Astrocyte (in vitro differentiated cells and primary cell): ENCODE results near the gene PPRC1.

ENCODE experiments used
- CTCF ChIP-seq: IDR thresholded peaks from 2 replicates; pipeline ENCODE4 v1.5.1; 2011; ENCODE audit warnings: low read depth, mild to moderate bottlenecking, inconsistent platforms, low read length, moderate library complexity; ENCODE audit not compliant: insufficient read depth
- EZH2 ChIP-seq: IDR thresholded peaks from 2 replicates; pipeline ENCODE4 v1.6.1; 2012; ENCODE audit warnings: mild to moderate bottlenecking, low read length, inconsistent platforms; ENCODE audit not compliant: insufficient read depth

DNA sequence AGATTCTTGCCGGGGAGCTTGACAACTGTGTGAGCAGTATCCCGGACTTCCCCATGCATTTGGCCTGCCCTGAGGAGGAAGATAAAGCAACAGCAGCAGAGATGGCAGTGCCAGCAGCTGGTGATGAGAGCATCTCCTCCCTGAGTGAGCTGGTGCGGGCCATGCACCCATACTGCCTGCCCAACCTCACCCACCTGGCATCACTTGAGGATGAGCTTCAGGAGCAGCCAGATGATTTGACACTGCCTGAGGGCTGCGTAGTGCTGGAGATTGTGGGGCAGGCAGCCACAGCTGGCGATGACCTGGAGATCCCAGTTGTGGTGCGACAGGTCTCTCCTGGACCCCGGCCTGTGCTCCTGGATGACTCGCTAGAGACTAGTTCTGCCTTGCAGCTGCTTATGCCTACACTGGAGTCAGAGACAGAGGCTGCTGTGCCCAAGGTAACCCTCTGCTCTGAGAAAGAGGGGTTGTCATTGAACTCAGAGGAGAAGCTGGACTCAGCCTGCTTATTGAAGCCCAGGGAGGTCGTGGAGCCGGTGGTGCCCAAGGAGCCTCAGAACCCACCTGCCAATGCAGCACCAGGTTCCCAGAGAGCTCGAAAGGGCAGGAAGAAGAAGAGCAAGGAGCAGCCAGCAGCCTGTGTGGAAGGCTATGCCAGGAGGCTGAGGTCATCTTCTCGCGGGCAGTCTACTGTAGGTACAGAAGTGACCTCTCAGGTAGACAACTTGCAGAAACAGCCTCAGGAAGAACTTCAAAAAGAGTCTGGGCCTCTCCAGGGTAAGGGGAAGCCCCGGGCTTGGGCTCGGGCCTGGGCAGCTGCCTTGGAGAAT is 6.7 kb downstream of the PPRC1 start:
- no peak for TF ChIP-seq EZH2
- TF ChIP-seq CTCF, result no peak
